DND-41 (cell line): ENCODE measurements around the gene RASGRP3.

Source experiments
- ATAC-seq: fragments of 200-7000 bp; cut with Tn5 transposase; 3 replicates; pipeline ENCODE4 v1.9.1; 2021; ENCODE audit warnings: low read depth; ENCODE audit not compliant: insufficient read depth
- DNase-seq: peaks from one replicate; pipeline ENCODE4 v3.0.0-alpha.2; 2020
- H2AFZ ChIP-seq: 2 replicates; pipeline ENCODE4 v1.6.0; 2012; ENCODE audit warnings: low read depth, low read length
- H3K27ac ChIP-seq: 2 replicates; pipeline ENCODE4 v1.5.1; 2012; ENCODE audit warnings: low read length, inconsistent platforms
- H3K27me3 ChIP-seq: fragments of 200-600 bp; sonication (generic); 2 replicates; pipeline ENCODE4 v1.6.0; 2012; ENCODE audit warnings: low read length, mild to moderate bottlenecking, inconsistent platforms; ENCODE audit not compliant: insufficient read depth, poor library complexity
- H3K36me3 ChIP-seq: 2 replicates; pipeline ENCODE4 v1.5.1; 2012; ENCODE audit warnings: low read length, inconsistent platforms; ENCODE audit not compliant: insufficient read depth
- H3K4me1 ChIP-seq: 2 replicates; pipeline ENCODE4 v1.5.1; 2012; ENCODE audit warnings: mild to moderate bottlenecking, low read length; ENCODE audit not compliant: insufficient read depth
- H3K4me2 ChIP-seq: 2 replicates; pipeline ENCODE4 v1.6.0; 2012; ENCODE audit warnings: mild to moderate bottlenecking, moderate library complexity, low read length, inconsistent platforms; ENCODE audit not compliant: insufficient read depth
- H3K4me3 ChIP-seq, 2 experiments: fragments of 200-600 bp in 1 of 2; shearing (Covaris generic) in 1 of 2; 2 replicates each; pipeline ENCODE4 v1.5.1; 2012 to 2016; ENCODE audit warnings: inconsistent platforms in 2 of 2, low read length in 2 of 2, mild to moderate bottlenecking in 2 of 2, low read depth in 1 of 2, moderate library complexity in 1 of 2
- H3K79me2 ChIP-seq: 2 replicates; pipeline ENCODE4 v1.6.0; 2012; ENCODE audit warnings: low read length, inconsistent platforms; ENCODE audit not compliant: insufficient read depth
- H3K9ac ChIP-seq: 2 replicates; pipeline ENCODE4 v1.6.0; 2012; ENCODE audit warnings: low read depth, mild to moderate bottlenecking, inconsistent platforms, low read length, moderate library complexity
- H3K9me3 ChIP-seq: 2 replicates; pipeline ENCODE4 v1.5.1; 2012; ENCODE audit warnings: low read length, moderate library complexity, mild to moderate bottlenecking, inconsistent platforms; ENCODE audit not compliant: insufficient read depth, severe bottlenecking
- H4K20me1 ChIP-seq: 2 replicates; pipeline ENCODE4 v1.6.0; 2012; ENCODE audit warnings: low read length; ENCODE audit not compliant: insufficient read depth
- CTCF ChIP-seq: IDR thresholded peaks from 2 replicates; pipeline ENCODE4 v1.5.1; 2012; ENCODE audit warnings: borderline replicate concordance, low read length, moderate library complexity, mild to moderate bottlenecking; ENCODE audit not compliant: poor library complexity, severe bottlenecking; ENCODE audit errors: extremely low read depth
- EZH2 ChIP-seq: IDR thresholded peaks from 3 replicates; pipeline ENCODE4 v1.6.1; 2012; ENCODE audit warnings: borderline replicate concordance, low read depth, mild to moderate bottlenecking, moderate library complexity, low read length, inconsistent platforms; ENCODE audit not compliant: severe bottlenecking

The RASGRP3 gene

GRCh38 chr2:33435518-33435917 is 40.9 kb upstream of the RASGRP3 start:
- no peaks in the 10 kb centered on the region for H3K4me1 ChIP-seq
- no peaks in the 10 kb centered on the region for H3K9me3 ChIP-seq
- H3K4me2 ChIP-seq = no peak overlapping the region
- H3K36me3 ChIP-seq = no peaks in the 10 kb centered on the region
- DNase-seq (no peak), ATAC-seq (no peak)
- H3K79me2 ChIP-seq = no peaks in the 10 kb centered on the region
- H3K9ac ChIP-seq = no peak overlapping the region
- no peak for TF ChIP-seq CTCF
- no peak for TF ChIP-seq EZH2
- H2AFZ ChIP-seq = no peak overlapping the region
- no peaks in the 10 kb centered on the region for H4K20me1 ChIP-seq
- H3K27ac ChIP-seq = no peak overlapping the region
- no peaks in the 10 kb centered on the region for H3K27me3 ChIP-seq
- H3K4me3 ChIP-seq = no peak overlapping the region

GRCh38 chr2:33436083-33436482 is 40.4 kb upstream of the RASGRP3 start:
- DNase-seq (no peak), ATAC-seq (no peak)
- Histone ChIP-seq H3K9ac (no peak overlapping the region), H3K36me3 (no peaks in the 10 kb centered on the region), H3K4me2 (no peak overlapping the region), H3K4me1 (no peaks in the 10 kb centered on the region), H3K79me2 (no peaks in the 10 kb centered on the region), H3K27me3 (no peaks in the 10 kb centered on the region), H3K4me3 (no peak overlapping the region), H4K20me1 (no peaks in the 10 kb centered on the region), H3K9me3 (no peaks in the 10 kb centered on the region), H2AFZ (no peak overlapping the region), H3K27ac (no peak overlapping the region)
- no peak for TF ChIP-seq EZH2

- TF ChIP-seq CTCF = no peak
- no peak for TF ChIP-seq EZH2
- Histone ChIP-seq H3K4me3 (no peak overlapping the region), H3K79me2 (no peaks in the 10 kb centered on the region), H3K36me3 (no peaks in the 10 kb centered on the region), H3K9me3 (no peaks in the 10 kb centered on the region), H3K27me3 (no peaks in the 10 kb centered on the region), H3K4me1 (no peaks in the 10 kb centered on the region), H2AFZ (no peak overlapping the region), H3K27ac (no peak overlapping the region), H4K20me1 (no peaks in the 10 kb centered on the region), H3K9ac (no peak overlapping the region), H3K4me2 (no peak overlapping the region)
- ATAC-seq (no peak), DNase-seq (no peak)
Observed at GRCh38 chr2:33437297-33437696, 39.2 kb upstream of the RASGRP3 start.

GRCh38 chr2:33437815-33438214 is 38.6 kb upstream of the RASGRP3 start:
- TF ChIP-seq CTCF (no peak), EZH2 (no peak)
- DNase-seq (no peak), ATAC-seq (no peak)
- H3K27ac ChIP-seq = no peak overlapping the region
- no peak overlapping the region for H3K4me2 ChIP-seq
- H3K36me3 ChIP-seq = no peaks in the 10 kb centered on the region
- no peak overlapping the region for H3K4me3 ChIP-seq
- no peak overlapping the region for H3K9ac ChIP-seq
- no peaks in the 10 kb centered on the region for H3K4me1 ChIP-seq
- H3K27me3 ChIP-seq = no peaks in the 10 kb centered on the region
- no peaks in the 10 kb centered on the region for H3K9me3 ChIP-seq
- H3K79me2 ChIP-seq = no peaks in the 10 kb centered on the region
- H2AFZ ChIP-seq = no peak overlapping the region
- H4K20me1 ChIP-seq = no peaks in the 10 kb centered on the region
